GM12865 (cell line): Measurements from ENCODE around the gene FADS2.

Experiments
- DNase-seq: peaks from one replicate; pipeline ENCODE4 v3.0.0; 2010; ENCODE audit warnings: low read depth
- H3K4me3 ChIP-seq: 2 replicates; pipeline ENCODE4 v1.5.1; 2011; ENCODE audit warnings: mild to moderate bottlenecking, low read depth, low read length, control low read depth
- TF ChIP-seq, protein P1 (sequence below): IDR thresholded peaks from 2 replicates; pipeline ENCODE4 v1.5.1; 2011; ENCODE audit warnings: low read length, control low read depth, low read depth, inconsistent platforms; ENCODE audit not compliant: insufficient read depth; ENCODE audit errors: missing control alignments

Gene FADS2

DNA sequence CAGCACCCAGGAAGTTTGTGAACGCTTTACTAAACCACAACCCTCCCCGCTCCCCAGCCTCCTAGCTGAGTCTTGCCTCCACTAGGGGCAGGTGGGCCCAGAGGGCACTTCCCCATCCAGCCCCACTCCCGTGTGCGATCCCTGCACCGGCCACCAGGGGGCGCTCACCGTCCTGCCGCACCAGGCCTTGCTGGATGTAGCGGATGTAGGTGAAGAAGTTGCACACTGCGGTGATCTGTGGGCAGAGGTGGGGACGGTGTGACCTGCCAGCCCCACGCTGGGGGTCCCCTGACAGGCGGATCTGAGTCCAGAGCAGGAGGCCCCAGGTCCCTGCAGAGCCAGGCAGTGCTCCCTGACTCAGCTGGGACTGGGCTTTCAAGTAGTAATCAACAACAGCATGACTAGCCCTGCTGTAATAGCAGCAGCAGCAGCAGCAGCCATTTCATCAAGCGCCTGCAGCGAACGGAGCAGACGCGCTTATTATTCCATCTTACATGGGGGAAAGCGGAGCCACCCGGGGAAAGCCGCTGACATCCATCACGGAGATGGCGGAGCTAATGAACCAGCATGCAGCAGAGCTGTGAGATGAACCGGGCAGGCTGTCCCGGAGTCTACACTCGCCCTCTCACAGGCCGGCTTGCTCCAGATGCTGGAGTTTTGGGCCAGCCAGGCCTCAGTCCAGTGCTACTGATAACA, 71.2 kb downstream of the FADS2 start:
- peak; percentile 90 for DNase-seq
- no peak overlapping the region for H3K4me3 ChIP-seq
- TF ChIP-seq, protein P1, sequence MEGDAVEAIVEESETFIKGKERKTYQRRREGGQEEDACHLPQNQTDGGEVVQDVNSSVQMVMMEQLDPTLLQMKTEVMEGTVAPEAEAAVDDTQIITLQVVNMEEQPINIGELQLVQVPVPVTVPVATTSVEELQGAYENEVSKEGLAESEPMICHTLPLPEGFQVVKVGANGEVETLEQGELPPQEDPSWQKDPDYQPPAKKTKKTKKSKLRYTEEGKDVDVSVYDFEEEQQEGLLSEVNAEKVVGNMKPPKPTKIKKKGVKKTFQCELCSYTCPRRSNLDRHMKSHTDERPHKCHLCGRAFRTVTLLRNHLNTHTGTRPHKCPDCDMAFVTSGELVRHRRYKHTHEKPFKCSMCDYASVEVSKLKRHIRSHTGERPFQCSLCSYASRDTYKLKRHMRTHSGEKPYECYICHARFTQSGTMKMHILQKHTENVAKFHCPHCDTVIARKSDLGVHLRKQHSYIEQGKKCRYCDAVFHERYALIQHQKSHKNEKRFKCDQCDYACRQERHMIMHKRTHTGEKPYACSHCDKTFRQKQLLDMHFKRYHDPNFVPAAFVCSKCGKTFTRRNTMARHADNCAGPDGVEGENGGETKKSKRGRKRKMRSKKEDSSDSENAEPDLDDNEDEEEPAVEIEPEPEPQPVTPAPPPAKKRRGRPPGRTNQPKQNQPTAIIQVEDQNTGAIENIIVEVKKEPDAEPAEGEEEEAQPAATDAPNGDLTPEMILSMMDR: peak; percentile 100

DNA sequence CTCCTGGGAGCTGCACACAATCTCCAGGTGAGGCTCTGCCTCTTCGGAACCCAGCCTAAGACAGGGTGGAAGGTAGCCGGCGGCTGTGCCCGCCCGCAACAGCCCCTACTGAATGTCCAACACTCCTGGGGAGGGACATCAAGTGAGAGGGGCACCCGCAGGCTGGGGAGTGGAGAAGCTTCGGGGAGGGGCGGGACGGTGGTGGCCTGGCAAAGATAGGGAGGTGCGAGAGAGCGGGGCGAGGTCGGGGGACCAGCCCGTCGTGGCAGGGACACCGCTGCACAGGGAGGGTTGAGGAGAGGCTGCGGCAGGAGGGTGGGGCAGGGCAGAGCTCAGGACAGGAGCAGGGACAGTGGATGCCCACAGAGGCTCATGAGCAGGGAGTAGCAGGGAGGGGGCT, 72.2 kb downstream of the FADS2 start:
- TF ChIP-seq, protein P1: no peak
- H3K4me3 ChIP-seq: no peak overlapping the region
- no peak for DNase-seq

DNA sequence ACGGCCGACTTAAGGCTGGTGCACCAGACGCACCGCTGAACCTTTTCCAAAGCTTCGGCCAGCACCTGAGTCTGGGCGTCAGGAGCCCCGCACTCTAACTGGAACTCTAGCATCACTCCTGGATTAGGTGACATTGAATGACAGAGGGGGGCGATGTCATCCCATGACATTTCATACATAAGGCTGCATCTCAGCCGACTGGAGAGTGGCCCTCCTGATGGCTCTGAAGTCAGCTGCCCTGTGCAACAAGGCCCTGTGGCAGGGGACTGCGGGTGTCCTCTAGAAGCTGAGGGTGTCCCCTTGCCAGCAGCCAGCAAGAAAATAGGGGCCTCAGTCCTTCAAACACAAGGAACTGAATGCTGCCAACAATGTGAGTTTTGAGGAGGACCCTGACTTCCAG, 73.3 kb downstream of the FADS2 start:
- TF ChIP-seq, protein P1: no peak
- no peak for DNase-seq
- no peak overlapping the region for H3K4me3 ChIP-seq

DNA sequence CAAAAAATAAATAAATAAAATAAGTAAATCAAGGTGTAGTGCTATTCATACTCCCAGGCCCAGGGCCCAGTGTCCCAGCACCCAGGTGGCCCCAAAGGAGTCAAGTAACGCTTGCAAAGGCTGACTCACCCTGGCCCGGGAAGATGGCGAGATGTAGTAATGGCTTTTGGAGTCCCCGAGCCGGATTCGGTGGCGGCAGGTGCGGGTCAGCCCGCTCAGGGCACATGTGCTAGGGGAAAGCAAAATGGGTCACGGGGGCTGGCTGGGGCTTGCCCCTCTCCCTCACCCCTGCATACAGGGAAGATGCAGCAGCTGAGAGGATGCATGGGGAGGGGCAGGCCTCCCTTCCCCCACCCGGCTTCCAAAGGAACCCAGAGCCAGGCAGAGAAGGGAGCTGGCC, 74.2 kb downstream of the FADS2 start:
- no peak overlapping the region for H3K4me3 ChIP-seq
- DNase-seq: no peak
- TF ChIP-seq, protein P1: no peak

DNA sequence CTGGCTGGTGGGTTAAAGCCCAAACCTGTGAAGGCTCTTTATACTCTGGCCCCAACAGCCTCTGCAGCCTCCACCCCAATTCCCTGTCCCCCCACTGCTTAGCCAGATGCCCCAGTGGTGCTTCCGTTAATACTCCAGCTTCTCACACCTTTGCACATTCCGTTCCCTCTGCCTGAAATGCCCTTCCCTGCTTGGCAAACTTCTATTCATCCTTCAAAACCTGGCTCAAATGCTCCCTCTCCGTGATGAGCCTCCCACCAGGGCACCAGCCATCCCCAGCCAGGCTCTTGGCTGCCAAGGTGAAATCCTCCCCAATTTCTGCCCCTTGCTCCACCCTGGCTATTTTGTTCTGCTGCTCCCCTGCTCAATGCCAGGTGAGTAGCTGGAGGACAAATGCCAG, 75.7 kb downstream of the FADS2 start:
- TF ChIP-seq, protein P1: no peak
- H3K4me3 ChIP-seq: no peak overlapping the region
- no peak for DNase-seq

DNA sequence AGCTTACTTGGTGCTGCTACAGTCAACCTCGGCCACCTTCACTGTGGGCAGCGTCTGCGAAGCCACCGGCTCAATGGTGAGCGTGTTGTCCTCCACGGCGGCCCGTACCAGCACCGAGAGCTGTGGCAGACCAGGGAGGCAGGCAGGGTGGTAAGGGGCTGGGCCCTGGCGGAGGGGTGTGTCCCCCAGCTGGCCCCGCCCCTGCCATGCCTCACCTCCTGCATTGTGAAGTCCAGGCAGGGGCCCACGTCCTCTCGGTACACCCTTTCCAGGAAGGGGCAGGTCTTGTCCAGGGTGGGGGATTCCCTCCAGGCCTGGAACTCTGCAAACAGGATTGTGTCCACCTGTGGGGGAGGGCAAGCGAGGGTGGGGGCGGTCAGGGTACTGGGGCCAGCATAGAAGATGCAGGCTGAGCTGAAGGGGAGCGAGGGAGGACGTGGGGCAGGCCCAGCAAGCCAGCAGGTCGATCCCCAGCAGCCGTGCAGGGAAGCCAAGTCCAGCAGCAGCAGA, 76.5 kb downstream of the FADS2 start:
- no peak for DNase-seq
- H3K4me3 ChIP-seq: no peak overlapping the region

More for the DNA sequence above, 76.5 kb downstream of the FADS2 start:
- TF ChIP-seq, protein P1: no peak
